ENCODE data around the gene SERPINB3.

GRCh38 chr18:63683152-63683551, 21.5 kb upstream of the SERPINB3 start:
- no peak for TF ChIP-seq CTCF (IDR thresholded peaks at IDR 0.05)
- no peak for TF ChIP-seq EZH2 (IDR thresholded peaks at IDR 0.05; ENCODE audit: borderline replicate concordance, insufficient read depth, low read depth, low read length, poor library complexity, severe bottlenecking)

Measured in B cell (primary cell).